GM12874 (cell line): ENCODE data around the gene PTPN4.

Experiments
- TF ChIP-seq, protein P1 (sequence below): IDR thresholded peaks from 2 replicates; pipeline ENCODE4 v1.5.1; 2011; ENCODE audit warnings: low read depth, mild to moderate bottlenecking, control low read depth, low read length, moderate library complexity; ENCODE audit not compliant: insufficient read depth

PTPN4 gene

DNA sequence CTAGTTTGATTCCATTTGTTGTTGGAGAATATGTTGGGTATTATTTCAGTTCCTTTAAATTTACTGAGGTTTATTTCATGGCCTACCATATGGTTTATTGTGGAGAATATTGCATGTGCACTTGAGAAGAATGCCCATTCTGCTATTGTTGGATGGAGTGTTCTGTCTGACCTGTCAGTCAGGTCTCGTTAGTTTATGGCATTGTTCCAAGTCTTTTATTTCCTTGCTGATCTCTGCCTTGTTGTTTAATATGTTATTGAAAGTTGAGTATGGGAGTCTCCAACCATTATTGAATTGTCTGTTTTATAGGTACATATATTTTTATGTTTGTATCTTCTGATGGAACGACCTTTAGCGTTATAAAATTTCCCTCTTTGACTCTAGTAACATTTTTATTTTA lies 86.3 kb downstream of the PTPN4 start:
- TF ChIP-seq, protein P1, sequence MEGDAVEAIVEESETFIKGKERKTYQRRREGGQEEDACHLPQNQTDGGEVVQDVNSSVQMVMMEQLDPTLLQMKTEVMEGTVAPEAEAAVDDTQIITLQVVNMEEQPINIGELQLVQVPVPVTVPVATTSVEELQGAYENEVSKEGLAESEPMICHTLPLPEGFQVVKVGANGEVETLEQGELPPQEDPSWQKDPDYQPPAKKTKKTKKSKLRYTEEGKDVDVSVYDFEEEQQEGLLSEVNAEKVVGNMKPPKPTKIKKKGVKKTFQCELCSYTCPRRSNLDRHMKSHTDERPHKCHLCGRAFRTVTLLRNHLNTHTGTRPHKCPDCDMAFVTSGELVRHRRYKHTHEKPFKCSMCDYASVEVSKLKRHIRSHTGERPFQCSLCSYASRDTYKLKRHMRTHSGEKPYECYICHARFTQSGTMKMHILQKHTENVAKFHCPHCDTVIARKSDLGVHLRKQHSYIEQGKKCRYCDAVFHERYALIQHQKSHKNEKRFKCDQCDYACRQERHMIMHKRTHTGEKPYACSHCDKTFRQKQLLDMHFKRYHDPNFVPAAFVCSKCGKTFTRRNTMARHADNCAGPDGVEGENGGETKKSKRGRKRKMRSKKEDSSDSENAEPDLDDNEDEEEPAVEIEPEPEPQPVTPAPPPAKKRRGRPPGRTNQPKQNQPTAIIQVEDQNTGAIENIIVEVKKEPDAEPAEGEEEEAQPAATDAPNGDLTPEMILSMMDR: no peak

DNA sequence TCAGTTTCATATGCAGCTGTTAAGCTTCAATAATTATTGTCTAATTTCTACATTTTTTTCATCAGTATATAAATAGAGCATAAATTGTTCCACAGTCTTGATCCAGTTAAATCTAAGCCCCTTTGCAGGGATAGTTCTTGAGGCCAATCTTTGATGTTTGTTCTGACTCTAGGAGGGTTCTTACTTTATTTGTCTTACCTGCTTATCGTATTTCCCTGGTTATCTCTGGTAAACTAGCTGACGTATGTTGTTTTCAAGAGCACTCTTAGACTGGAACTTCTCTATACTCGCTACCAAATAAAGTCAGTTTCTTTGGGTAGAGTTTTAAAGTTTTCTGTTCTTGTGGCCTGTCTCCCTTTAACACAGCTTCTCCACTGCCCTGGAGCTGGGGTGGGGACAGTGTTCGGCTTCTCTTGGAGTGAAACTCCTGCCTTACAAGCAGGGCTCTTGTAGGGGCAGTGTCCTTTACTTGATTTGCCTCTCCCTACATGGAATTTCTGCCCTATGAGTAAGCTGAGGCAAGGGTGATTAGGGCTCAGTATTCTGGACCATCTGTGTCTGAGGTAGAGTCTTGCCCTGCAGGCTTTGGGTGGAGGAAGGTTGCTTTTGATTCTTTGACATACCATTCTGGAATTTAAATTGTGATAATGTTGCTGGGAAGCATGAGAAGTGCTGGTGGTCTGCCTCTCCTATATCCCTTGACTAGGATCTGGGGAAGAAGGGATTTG lies 90.3 kb downstream of the PTPN4 start:
- TF ChIP-seq, protein P1: no peak

DNA sequence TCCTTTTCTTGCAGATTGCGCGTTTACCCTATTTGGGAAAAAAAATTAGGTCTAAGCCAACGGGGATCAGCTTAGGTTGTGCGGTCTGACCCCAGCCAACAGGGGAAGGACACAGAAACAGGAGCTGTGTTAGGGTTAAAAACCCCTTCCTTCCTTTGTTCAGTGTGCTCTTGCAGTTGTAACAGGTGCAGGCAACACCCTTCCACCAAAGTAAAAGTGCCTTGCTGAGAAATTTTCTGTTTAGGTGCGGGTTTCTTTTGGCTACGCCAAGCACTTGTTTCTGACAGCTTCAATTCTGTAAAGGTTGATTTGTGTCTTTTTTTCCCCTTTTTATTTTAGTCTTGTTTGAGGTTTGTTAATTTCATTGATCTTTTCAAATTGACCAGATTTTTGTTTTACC lies 92.5 kb downstream of the PTPN4 start:
- TF ChIP-seq, protein P1: no peak

DNA sequence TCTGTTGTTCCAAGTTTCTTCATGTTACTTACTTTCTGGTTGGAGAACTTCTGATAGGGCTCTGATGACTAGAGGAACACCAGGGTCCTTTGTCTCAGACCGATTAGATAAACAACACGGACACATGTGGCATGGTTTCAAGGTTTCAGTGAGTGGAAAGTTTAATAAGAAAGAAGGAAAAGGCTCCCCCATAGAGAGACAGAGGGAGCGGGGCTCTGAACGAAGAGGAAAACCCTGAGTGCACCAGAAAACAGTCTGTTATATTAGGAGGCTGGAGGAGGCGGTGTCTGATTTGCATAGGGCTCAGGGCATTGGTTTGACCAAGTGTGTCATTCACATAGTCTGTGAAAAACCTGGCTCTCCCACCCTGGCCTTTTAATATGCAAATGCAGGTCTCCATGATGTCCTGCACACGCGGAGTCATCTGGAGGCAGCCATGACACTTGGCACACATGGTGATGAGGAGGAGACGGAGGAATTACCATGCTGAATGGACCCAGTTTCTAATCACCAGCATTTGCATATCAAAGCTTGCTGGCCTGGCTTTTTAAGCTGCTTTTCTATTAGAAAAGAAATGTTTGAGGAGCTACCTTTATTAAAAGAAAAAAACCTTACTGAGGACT lies 94.2 kb downstream of the PTPN4 start:
- TF ChIP-seq, protein P1: no peak

DNA sequence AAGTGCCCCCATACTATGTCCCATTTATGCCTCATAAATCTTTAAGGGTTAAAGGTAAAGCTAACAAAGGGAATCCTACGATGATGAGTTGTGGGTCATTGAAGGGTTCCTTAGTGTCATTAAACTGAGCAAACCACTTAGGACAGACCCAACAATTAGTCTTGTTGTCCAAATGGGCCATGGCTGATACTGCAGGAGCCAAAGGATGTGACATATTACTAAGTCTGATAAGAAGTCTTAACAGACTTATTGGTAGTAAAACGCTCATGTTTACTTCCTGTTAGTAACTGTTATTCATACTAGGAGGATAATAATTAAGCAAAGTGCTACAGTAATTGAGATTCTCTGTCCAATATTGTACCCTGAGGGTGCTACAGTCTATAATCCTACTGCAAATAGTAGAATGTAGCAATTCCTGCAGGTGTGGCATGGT lies 96.8 kb downstream of the PTPN4 start:
- TF ChIP-seq, protein P1: no peak

DNA sequence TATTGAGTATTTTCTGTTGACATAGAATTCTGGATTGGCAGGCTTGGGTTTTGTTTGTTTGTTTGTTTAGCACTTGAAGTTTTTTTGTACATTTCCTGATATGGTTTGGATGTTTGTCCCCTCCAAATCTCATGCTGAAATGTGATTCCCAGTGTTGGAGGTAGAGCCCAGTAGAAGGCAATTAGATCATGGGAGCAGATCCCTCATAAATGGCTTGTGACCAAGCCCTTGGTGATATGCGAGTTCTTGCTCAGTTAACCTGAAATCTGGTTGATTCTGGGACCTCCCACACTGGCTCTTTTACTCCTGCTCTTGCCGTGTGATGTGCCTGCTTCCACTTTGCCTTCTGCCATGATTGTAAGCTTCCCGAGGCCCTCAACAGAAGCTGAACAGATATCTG lies 98.0 kb downstream of the PTPN4 start:
- TF ChIP-seq, protein P1: no peak

DNA sequence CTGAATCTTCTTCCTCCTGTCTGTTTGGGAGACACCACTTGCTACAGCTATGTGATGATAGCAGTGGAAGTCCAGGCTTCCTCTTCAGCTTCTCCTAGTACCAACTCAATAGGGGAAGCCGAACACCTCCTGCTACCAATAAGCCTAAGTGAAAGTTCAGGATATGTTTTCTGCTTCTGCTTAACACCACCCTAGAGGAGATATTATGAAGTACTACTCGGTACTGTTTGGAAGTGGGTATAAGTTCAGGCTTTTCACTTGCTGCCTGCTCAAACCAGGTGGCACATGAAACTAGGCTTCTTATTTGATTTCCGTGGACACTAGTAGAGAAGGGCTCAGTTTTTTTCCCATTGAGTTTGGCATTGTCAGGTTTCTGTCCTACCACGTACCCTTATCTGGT lies 99.8 kb downstream of the PTPN4 start:
- TF ChIP-seq, protein P1: no peak
